Smooth muscle cell (in vitro differentiated cells): ENCODE data around the gene PSKH1. TPM values are rescaled to one million over a fixed set of nuclear protein-coding genes. Genes with fewer than 3 reads are reported as not detected.

Source experiments
- DNase-seq: peaks from one replicate; lab custom pipeline; 2025; ENCODE audit not compliant: unreplicated experiment; lab: John Stamatoyannopoulos, UW
- H2AFZ ChIP-seq: fragments of 200-600 bp; sonication (generic); 2 replicates; pipeline ENCODE4 v1.6.0; 2016; ENCODE audit warnings: antibody characterized with exemption, low read depth, mild to moderate bottlenecking
- H3F3A ChIP-seq: fragments of 200-600 bp; sonication (generic); 2 replicates; pipeline ENCODE4 v1.6.0; 2017; ENCODE audit warnings: antibody characterized with exemption, low read depth
- H3K27ac ChIP-seq: fragments of 200-600 bp; sonication (generic); 2 replicates; pipeline ENCODE4 v1.5.1; 2016; ENCODE audit warnings: low read depth, mild to moderate bottlenecking
- H3K27me3 ChIP-seq: fragments of 200-600 bp; sonication (generic); 2 replicates; pipeline ENCODE4 v1.6.1; 2016; ENCODE audit warnings: low read depth, mild to moderate bottlenecking
- H3K36me3 ChIP-seq: fragments of 200-600 bp; sonication (generic); 2 replicates; pipeline ENCODE4 v1.5.1; 2016; ENCODE audit warnings: low read depth
- H3K4me1 ChIP-seq: fragments of 200-600 bp; sonication (generic); 2 replicates; pipeline ENCODE4 v1.5.1; 2016; ENCODE audit warnings: low read depth
- H3K4me2 ChIP-seq: fragments of 200-600 bp; sonication (generic); 2 replicates; pipeline ENCODE4 v1.6.0; 2016; ENCODE audit warnings: mild to moderate bottlenecking
- H3K4me3 ChIP-seq: fragments of 200-600 bp; sonication (generic); 2 replicates; pipeline ENCODE4 v1.5.1; 2016; ENCODE audit warnings: mild to moderate bottlenecking
- H3K79me2 ChIP-seq: fragments of 200-600 bp; sonication (generic); 2 replicates; pipeline ENCODE4 v1.6.0; 2016; ENCODE audit warnings: low read depth, mild to moderate bottlenecking
- H3K9ac ChIP-seq: fragments of 200-600 bp; sonication (generic); 2 replicates; pipeline ENCODE4 v1.6.0; 2016; ENCODE audit warnings: low read depth
- H3K9me3 ChIP-seq: fragments of 200-600 bp; sonication (generic); replicated peaks from 2 replicates; pipeline ENCODE4 v1.5.1; 2016; ENCODE audit warnings: low read depth
- H4K20me1 ChIP-seq: fragments of 200-600 bp; sonication (generic); 2 replicates; pipeline ENCODE4 v1.6.0; 2016; ENCODE audit warnings: low read depth
- WGBS: methylation state at CpG from one replicate; pipeline ENCODE4 v1.1.7; 2016; ENCODE audit warnings: low lambda C conversion rate; 5-methylcytosine and 5-hydroxymethylcytosine counted together
- polyA plus RNA-seq: library from polyadenylated mRNA; unstranded; fragments of >200 nt; fragmentation: Nextera tagmentation; extraction: Ambion mirVana; gene quantifications from 2 replicates; pipeline ENCODE4 v1.2.1, GENCODE V29; 2016
- total RNA-seq: library from RNA; depleted of rRNA; stranded (reverse); fragments of >200 nt; gene quantifications from 2 replicates; pipeline ENCODE4 v1.2.3, GENCODE V29; 2014
- TF ChIP-seq, protein P1 (sequence below): fragments of 200-600 bp; sonication (generic); IDR thresholded peaks from 2 replicates; pipeline ENCODE4 v1.5.1; 2017; ENCODE audit warnings: borderline replicate concordance, mild to moderate bottlenecking, antibody characterized with exemption; ENCODE audit not compliant: insufficient read depth, poor library complexity, severe bottlenecking

The PSKH1 gene
- total and polyA plus RNA-seq, 2 experiments from 2014 or later = 15.3 to 36.0 TPM

DNA sequence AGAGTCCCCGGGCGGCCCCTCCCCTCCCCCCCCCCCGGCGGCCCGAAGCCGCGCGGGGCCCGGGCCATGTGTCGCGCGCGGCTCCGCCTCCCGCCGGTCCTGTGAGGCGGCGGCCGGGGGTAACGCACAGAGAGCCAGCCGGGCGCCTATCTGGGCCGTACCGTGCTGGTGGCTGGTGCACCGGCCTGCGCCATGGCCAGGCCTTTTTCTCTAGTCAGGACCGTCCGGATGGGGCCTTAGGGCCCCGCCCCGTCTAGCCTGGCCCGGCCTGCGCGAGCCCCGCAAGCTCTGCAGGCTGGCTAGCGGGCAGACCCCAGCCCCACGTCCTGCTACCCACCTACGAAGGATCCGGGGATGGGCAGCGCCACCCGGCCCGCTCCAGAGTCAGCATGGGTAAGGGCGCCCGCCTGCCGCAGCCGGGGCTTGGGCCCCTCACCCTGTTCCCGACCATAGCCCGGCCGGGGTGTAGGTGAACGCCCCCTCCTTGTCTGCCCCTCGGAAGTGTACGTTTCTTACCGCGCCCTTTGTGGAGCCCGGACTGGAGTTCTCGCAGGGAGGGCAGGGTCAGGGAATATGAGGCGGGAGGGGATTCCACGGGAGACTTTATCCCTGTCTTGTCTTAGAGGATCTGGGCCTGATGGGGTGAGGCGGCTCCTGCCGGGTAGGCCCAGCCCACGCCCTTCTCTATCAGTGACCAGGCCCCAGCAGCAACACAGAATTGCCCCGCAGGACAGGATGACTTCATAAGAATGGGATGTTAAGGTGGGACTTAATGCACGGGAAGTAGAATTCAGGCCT is 45.8 kb upstream of the PSKH1 start, which contains the start of gene CENPT:
CENPT (minus strand) TSS at position 630 of the 798 bp plus-strand sequence. CDS start 13,834 bp downstream, outside the sequence.
- H2AFZ ChIP-seq = peak within 1 kb of the TSS; percentile 64
- peaks cover 82% of the 10 kb centered on the region for H3K79me2 ChIP-seq
- H3K27me3 ChIP-seq = no peaks in the 10 kb centered on the region
- no peaks in the 10 kb centered on the region for H3K36me3 ChIP-seq
- H3K4me1 ChIP-seq = peaks cover 40% of the 10 kb centered on the region
- H3K27ac ChIP-seq = peak within 1 kb of the TSS; percentile 98
- H3K9me3 ChIP-seq = no peaks in the 10 kb centered on the region
- peak within 1 kb of the TSS; percentile 94 for H3K4me2 ChIP-seq
- WGBS = under 1% methylated on average over 47 of the region's 62 CpGs
- peak within 1 kb of the TSS; percentile 98 for H3K4me3 ChIP-seq
- H4K20me1 ChIP-seq = peaks cover 60% of the 10 kb centered on the region
- peaks cover 26% of the 10 kb centered on the region for H3F3A ChIP-seq
- TF ChIP-seq, protein P1, sequence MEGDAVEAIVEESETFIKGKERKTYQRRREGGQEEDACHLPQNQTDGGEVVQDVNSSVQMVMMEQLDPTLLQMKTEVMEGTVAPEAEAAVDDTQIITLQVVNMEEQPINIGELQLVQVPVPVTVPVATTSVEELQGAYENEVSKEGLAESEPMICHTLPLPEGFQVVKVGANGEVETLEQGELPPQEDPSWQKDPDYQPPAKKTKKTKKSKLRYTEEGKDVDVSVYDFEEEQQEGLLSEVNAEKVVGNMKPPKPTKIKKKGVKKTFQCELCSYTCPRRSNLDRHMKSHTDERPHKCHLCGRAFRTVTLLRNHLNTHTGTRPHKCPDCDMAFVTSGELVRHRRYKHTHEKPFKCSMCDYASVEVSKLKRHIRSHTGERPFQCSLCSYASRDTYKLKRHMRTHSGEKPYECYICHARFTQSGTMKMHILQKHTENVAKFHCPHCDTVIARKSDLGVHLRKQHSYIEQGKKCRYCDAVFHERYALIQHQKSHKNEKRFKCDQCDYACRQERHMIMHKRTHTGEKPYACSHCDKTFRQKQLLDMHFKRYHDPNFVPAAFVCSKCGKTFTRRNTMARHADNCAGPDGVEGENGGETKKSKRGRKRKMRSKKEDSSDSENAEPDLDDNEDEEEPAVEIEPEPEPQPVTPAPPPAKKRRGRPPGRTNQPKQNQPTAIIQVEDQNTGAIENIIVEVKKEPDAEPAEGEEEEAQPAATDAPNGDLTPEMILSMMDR = no peak
- peak within 1 kb of the TSS; percentile 99 for H3K9ac ChIP-seq
- no peak for DNase-seq

DNA sequence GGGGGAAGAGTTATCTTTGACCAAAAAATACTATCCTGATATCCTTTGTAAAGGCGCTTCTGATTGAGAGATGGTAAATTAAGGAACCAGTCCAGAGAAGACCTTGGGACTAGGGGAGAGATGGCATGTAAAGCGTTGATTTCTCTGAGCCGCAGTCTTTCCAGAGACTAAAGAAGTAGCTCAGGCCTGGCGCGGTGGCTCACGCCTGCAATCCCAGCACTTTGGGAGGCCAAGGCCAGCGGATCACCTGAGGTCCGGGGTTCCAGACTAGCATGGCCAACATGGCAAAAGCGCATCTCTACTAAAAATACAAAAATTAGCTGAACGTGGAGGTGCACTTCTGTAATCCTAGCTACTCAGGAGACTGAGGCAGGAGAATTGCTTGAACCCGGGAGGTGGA is 44.9 kb upstream of the PSKH1 start:
- Histone ChIP-seq H4K20me1 (peaks cover 65% of the 10 kb centered on the region), H3K36me3 (no peaks in the 10 kb centered on the region), H2AFZ (no peak overlapping the region), H3K4me3 (peak overlapping the region; percentile 98), H3K9me3 (no peaks in the 10 kb centered on the region), H3K4me2 (peak overlapping the region; percentile 94), H3K4me1 (peaks cover 36% of the 10 kb centered on the region), H3K27me3 (no peaks in the 10 kb centered on the region), H3K79me2 (peaks cover 91% of the 10 kb centered on the region), H3F3A (peaks cover 22% of the 10 kb centered on the region), H3K9ac (peak overlapping the region; percentile 99), H3K27ac (peak overlapping the region; percentile 98)
- TF ChIP-seq, protein P1 = no peak
- no peak for DNase-seq
- 92% methylated on average over 11 of the region's 11 CpGs for WGBS

DNA sequence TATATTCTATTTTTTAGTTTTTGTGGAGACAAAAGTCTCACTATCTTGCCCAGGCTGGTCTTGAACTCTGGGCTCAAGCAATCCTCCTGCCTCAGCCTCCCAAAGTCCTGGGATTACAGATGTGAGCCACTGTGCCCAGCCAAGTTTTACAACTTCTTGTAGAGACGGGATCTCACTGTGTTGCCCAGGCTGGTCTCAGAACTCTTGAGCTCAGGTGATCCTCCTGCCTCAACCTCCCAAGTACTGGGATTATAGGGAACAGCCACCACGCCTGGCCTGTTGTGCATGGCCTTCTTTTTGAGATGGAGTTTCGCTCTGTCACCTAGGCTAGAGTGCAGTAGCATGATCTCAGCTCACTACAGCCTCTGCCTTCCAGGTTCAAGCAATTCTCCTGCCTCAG is 39.4 kb upstream of the PSKH1 start:
- no peak overlapping the region for H3K9ac ChIP-seq
- no peaks in the 10 kb centered on the region for H3K36me3 ChIP-seq
- DNase-seq = no peak
- H3K4me2 ChIP-seq = no peak overlapping the region
- H3K9me3 ChIP-seq = no peaks in the 10 kb centered on the region
- TF ChIP-seq, protein P1 = no peak
- no peaks in the 10 kb centered on the region for H3K4me1 ChIP-seq
- peaks cover 98% of the 10 kb centered on the region for H3K79me2 ChIP-seq
- no peak overlapping the region for H2AFZ ChIP-seq
- H4K20me1 ChIP-seq = peaks cover 98% of the 10 kb centered on the region
- H3K27me3 ChIP-seq = no peaks in the 10 kb centered on the region
- H3K4me3 ChIP-seq = no peak overlapping the region
- no peak overlapping the region for H3K27ac ChIP-seq
- 100% methylated on average over 3 of the region's 3 CpGs for WGBS
- H3F3A ChIP-seq = no peaks in the 10 kb centered on the region
